Measurements from ENCODE around the gene ADM2.

DNA sequence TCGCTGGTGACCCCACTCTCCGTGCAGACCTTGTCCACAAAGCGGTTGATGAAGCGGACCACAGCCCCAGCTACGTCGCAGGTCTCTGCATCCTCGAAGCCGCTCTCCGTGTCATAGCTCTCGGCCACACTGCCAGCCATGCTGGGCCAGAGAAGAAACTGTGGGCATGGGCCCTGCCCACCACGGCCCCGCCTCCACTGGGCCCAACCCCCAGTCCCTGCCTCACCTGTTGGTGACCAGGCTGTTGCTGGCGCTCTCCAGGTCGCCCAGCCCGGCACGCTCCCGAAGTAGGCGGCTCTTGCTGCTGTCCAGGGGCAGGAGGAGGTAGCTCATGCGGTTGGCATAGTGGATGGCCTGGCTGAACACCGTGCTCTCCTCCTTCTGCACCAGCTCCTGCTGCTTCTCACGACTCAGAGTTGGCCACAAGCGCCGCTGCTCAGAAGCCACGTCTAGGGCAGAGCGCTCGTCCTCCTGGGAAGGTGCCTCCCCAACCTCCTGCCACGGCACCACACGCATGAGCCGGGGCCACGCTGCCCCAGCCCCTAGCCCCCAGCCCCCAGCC is 19.3 kb upstream of the ADM2 start:
- no peak for TF ChIP-seq ARNTL (CRISPR knock-in tag; IDR thresholded peaks at IDR 0.05; ENCODE audit: borderline replicate concordance, low read depth)
- TF ChIP-seq, protein P1, sequence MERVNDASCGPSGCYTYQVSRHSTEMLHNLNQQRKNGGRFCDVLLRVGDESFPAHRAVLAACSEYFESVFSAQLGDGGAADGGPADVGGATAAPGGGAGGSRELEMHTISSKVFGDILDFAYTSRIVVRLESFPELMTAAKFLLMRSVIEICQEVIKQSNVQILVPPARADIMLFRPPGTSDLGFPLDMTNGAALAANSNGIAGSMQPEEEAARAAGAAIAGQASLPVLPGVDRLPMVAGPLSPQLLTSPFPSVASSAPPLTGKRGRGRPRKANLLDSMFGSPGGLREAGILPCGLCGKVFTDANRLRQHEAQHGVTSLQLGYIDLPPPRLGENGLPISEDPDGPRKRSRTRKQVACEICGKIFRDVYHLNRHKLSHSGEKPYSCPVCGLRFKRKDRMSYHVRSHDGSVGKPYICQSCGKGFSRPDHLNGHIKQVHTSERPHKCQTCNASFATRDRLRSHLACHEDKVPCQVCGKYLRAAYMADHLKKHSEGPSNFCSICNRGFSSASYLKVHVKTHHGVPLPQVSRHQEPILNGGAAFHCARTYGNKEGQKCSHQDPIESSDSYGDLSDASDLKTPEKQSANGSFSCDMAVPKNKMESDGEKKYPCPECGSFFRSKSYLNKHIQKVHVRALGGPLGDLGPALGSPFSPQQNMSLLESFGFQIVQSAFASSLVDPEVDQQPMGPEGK (CRISPR knock-in tag; IDR thresholded peaks at IDR 0.05; ENCODE audit: borderline replicate concordance), result no peak
- TF ChIP-seq, protein P2, sequence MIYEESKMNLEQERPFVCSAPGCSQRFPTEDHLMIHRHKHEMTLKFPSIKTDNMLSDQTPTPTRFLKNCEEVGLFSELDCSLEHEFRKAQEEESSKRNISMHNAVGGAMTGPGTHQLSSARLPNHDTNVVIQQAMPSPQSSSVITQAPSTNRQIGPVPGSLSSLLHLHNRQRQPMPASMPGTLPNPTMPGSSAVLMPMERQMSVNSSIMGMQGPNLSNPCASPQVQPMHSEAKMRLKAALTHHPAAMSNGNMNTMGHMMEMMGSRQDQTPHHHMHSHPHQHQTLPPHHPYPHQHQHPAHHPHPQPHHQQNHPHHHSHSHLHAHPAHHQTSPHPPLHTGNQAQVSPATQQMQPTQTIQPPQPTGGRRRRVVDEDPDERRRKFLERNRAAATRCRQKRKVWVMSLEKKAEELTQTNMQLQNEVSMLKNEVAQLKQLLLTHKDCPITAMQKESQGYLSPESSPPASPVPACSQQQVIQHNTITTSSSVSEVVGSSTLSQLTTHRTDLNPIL (CRISPR knock-in tag; IDR thresholded peaks at IDR 0.05; ENCODE audit: low read depth), result no peak

Measured in SK-N-SH treated with all-trans-retinoic acid at 6 μM for 48 hours (cell line).